SH-SY5Y (cell line): ENCODE results near the gene ELMOD3.

Experiments
- GATA2 ChIP-seq: IDR thresholded peaks from 2 replicates; pipeline ENCODE4 v1.6.1; 2011; ENCODE audit warnings: mild to moderate bottlenecking, low read depth, low read length
- GATA3 ChIP-seq: IDR thresholded peaks from 2 replicates; pipeline ENCODE4 v1.6.1; 2011; ENCODE audit warnings: low read depth, mild to moderate bottlenecking, low read length, moderate library complexity

- TF ChIP-seq GATA2 (no peak), GATA3 (no peak)
Observed at GRCh38 chr2:85428343-85428881, 73.8 kb downstream of the ELMOD3 start.
